Measurements from ENCODE around the gene CHMP5. TPM values are rescaled to one million over a fixed set of nuclear protein-coding genes. Genes with fewer than 3 reads are reported as not detected.

Gene CHMP5
- polyA plus RNA-seq, 3 donors: 33.5 to 72.5 (median 65.0) TPM

- Histone ChIP-seq H3K27me3 (ENCODE audit: control insufficient read depth in 2 of 2, insufficient read depth in 2 of 2, low read length in 2 of 2) (no peaks in the 10 kb centered on the region), H3K9me3 (replicated peaks in 1 of 2; ENCODE audit: control insufficient read depth in 1 of 2, insufficient read depth in 1 of 2, low read length in 2 of 2) (no peaks in the 10 kb centered on the region), H3K4me2 (replicated peaks; ENCODE audit: extremely low read depth, low read length, poor library complexity, severe bottlenecking) (no peak overlapping the region), H3K4me3 (replicated peaks in 1 of 3; ENCODE audit: low read depth in 2 of 3, low read length in 3 of 3) (no peak overlapping the region), H4K20me1 (ENCODE audit: insufficient read depth, low read length) (no peaks in the 10 kb centered on the region), H3K4me1 (ENCODE audit: control insufficient read depth in 1 of 2, insufficient read depth in 2 of 2, low read length in 2 of 2) (no peaks in the 10 kb centered on the region), H3K36me3 (replicated peaks in 1 of 2; ENCODE audit: control insufficient read depth in 1 of 2, insufficient read depth in 2 of 2, low read length in 2 of 2) (peaks cover 66 to 90% of the 10 kb centered on the region in 2 donors), H3K9ac (ENCODE audit: insufficient read depth, low read length, poor library complexity, severe bottlenecking) (no peak overlapping the region), H3K27ac (ENCODE audit: low read depth in 1 of 2, low read length in 2 of 2) (no peak overlapping the region), H3K79me2 (ENCODE audit: insufficient read depth, low read length) (no peaks in the 10 kb centered on the region), H2AFZ (ENCODE audit: insufficient read depth, low read depth, low read length, poor library complexity, severe bottlenecking) (no peak overlapping the region)
- Mint-ChIP-seq H3K27me3 (ENCODE audit: low read depth in 3 of 3) (peaks cover 0 to 2% (median 0%) of the 10 kb centered on the region in 3 donors), H3K4me1 (no peaks in the 10 kb centered on the region), H3K9me3 (no peaks in the 10 kb centered on the region), H3K36me3 (peaks cover 71 to 88% of the 10 kb centered on the region in 2 donors), H3K4me3 (no peak overlapping the region), H3K27ac (peak overlapping the region in 1 of 7 donors; percentile 79)
- intact Hi-C loops (cut with micrococcal nuclease): no loop called here
- no peak for TF ChIP-seq CTCF (IDR thresholded peaks at IDR 0.05)
- DNase-seq: no peak
- WGBS (ENCODE audit: insufficient coverage): 72% methylated on average over 3 of the region's 4 CpGs
Observed at GRCh38 chr9:33329117-33329563, 64.3 kb downstream of the CHMP5 start.

- TF ChIP-seq CTCF (IDR thresholded peaks at IDR 0.05): no peak
- no peak overlapping the region for H3K9ac ChIP-seq (ENCODE audit: insufficient read depth, low read length, poor library complexity, severe bottlenecking)
- peaks cover 70 to 87% of the 10 kb centered on the region in 2 donors for H3K36me3 Mint-ChIP-seq
- 100% methylated on average over 2 of the region's 5 CpGs for WGBS (ENCODE audit: insufficient coverage)
- H3K27ac Mint-ChIP-seq: no peak overlapping the region
- no peaks in the 10 kb centered on the region for H3K9me3 ChIP-seq (replicated peaks in 1 of 2; ENCODE audit: control insufficient read depth in 1 of 2, insufficient read depth in 1 of 2, low read length in 2 of 2)
- no peak overlapping the region for H2AFZ ChIP-seq (ENCODE audit: insufficient read depth, low read depth, low read length, poor library complexity, severe bottlenecking)
- no peak for DNase-seq
- no peaks in the 10 kb centered on the region for H3K79me2 ChIP-seq (ENCODE audit: insufficient read depth, low read length)
- no peaks in the 10 kb centered on the region for H3K27me3 ChIP-seq (ENCODE audit: control insufficient read depth in 2 of 2, insufficient read depth in 2 of 2, low read length in 2 of 2)
- H3K9me3 Mint-ChIP-seq: no peaks in the 10 kb centered on the region
- H3K4me1 ChIP-seq (ENCODE audit: control insufficient read depth in 1 of 2, insufficient read depth in 2 of 2, low read length in 2 of 2): no peaks in the 10 kb centered on the region
- H3K4me2 ChIP-seq (replicated peaks; ENCODE audit: extremely low read depth, low read length, poor library complexity, severe bottlenecking): no peak overlapping the region
- no peaks in the 10 kb centered on the region for H3K4me1 Mint-ChIP-seq
- H3K27ac ChIP-seq (ENCODE audit: low read depth in 1 of 2, low read length in 2 of 2): no peak overlapping the region
- H4K20me1 ChIP-seq (ENCODE audit: insufficient read depth, low read length): no peaks in the 10 kb centered on the region
- peaks cover 0 to 2% (median 0%) of the 10 kb centered on the region in 3 donors for H3K27me3 Mint-ChIP-seq (ENCODE audit: low read depth in 3 of 3)
- intact Hi-C loops (cut with micrococcal nuclease): no loop called here
- H3K4me3 Mint-ChIP-seq: no peak overlapping the region
- peaks cover 70 to 92% of the 10 kb centered on the region in 2 donors for H3K36me3 ChIP-seq (replicated peaks in 1 of 2; ENCODE audit: control insufficient read depth in 1 of 2, insufficient read depth in 2 of 2, low read length in 2 of 2)
- no peak overlapping the region for H3K4me3 ChIP-seq (replicated peaks in 1 of 3; ENCODE audit: low read depth in 2 of 3, low read length in 3 of 3)
Observed at GRCh38 chr9:33329979-33330378, 65.1 kb downstream of the CHMP5 start.

Data from CD14-positive monocyte (primary cell).